HG03039 (cell line): ENCODE measurements around the gene WDR54.
A peak's percentile ranks its signal among the peaks of the same experiment; 100 is the strongest.
"Not testable (repeated sequence)": the region's sequence is repeated elsewhere in the genome, so short reads cannot be mapped to it uniquely, and the experiment has no call there.

ENCODE experiments used
- ATAC-seq: cut with Tn5 transposase; IDR thresholded peaks from one replicate; pipeline ENCODE4 v1.9.1; 2021; ENCODE audit warnings: mild to moderate bottlenecking, moderate library complexity; ENCODE audit not compliant: unreplicated experiment

The WDR54 gene

GRCh38 chr2:74427551-74427950 lies 6.0 kb downstream of the WDR54 start:
- no peak for ATAC-seq

GRCh38 chr2:74428675-74429074 lies 7.1 kb downstream of the WDR54 start:
- ATAC-seq = no peak

DNA sequence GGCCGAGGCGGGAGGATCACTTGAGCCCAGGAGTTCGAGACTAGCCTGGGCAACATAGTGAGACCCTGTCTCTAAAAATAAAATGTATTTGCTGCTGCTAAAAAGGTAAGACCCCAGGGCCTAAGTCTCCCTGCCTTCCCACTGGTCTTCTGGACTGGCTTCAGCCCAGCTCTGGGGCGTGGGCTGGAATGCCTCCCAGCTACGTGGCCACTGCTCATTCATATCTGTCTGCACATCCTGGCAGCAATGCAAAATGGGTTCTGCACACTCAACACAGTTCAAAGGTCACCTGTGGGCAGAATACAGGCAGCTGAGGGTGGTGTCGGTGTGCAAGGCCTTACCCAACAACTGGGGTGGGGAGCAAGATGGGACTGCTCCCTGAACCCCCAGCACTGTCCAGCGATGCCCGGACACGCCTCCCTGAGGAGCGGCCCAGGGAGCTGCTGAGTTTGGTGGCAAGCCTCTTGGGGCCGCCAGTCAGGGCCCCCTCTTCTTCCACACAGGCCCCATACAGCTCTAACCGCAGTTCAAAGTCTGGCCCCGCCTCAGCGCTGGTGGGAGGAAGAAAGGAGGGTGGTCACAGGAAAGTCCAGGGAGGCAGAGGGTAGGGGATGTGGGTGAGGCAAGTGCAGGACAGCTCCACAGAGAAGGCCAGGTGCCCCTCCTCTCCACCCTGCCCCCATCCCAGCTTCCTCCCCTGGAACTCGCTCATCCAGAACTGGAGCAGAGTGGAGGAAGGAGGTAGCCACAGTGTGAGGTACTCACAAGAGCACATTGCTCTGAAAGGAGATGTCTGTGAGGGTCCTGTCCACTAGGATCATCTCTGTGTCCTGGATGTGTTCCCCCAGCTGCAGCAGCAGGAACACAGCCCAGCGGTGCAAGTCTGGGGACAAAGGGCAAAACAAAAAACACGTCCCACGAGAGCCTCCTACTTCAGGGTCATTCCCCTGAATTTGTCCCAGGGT lies 8.2 kb downstream of the WDR54 start:
- no peak for ATAC-seq

DNA sequence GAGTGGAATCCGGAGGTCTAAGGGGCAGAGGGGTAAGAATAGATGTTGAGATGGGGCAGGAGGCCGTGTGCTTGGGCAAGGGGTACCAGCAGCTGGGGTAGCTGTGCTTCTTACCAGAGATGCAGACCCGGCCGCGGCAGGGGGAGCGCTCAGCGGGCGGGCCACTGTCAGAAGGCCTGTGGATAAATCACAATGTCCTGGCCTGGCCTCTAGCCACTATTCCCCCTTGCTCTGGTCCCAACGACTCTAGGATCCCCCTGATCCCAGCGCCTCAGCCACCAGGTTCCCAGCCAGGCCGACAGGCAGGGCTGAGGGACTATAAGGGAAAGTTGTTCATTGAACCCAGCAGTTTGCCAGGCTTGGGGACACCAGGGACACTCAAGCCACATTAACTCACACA lies 9.0 kb downstream of the WDR54 start:
- ATAC-seq = no peak

- ATAC-seq = no peak
Observed at GRCh38 chr2:74436111-74436805, 14.7 kb downstream of the WDR54 start.

GRCh38 chr2:74436848-74437695 lies 15.5 kb downstream of the WDR54 start:
- ATAC-seq = no peak

GRCh38 chr2:74438248-74438647 lies 16.7 kb downstream of the WDR54 start:
- ATAC-seq = no peak

- no peak for ATAC-seq
Observed at GRCh38 chr2:74439373-74439772, 17.8 kb downstream of the WDR54 start.

GRCh38 chr2:74439803-74440377 lies 18.4 kb downstream of the WDR54 start:
- no peak for ATAC-seq

DNA sequence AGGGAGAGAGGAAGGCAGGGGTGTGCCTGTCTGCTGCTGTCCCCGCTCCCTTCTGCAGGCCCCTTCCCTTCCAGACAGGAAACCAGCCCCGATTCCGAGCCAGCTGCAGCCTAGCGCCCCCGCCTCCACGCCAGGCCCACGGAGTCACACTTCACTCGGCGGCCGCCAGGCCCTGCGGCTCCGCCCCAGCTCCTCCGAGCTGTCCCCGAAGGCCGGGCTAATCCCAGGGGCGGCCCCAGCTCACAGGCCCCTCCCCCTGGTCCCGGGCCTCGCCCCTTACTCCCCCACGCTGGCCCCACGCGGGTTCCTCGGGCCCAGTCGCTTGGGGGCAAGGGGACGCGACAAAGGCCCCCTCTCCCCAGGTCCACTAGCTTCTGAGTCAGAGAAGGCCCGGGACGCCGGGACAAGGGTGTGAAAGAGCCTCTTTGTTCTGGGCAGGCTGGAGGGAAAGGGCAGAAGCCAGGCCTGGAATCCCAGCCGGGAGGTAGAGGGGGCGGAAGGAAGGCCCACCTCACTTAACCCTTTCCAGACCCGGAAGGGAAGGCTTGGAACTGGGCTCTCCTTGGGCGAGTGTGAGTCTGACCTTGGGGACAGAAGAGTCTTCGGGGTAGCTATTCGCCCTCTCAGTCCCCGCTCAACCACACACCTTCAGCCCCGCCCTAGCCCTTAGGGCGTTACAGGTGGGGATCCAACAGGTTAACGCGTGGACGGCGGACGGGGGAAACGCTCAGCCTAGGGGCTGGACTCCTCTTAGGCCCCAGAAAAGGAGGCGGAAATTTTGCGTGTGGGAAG lies 19.0 kb downstream of the WDR54 start:
- peak; percentile 74 for ATAC-seq

- ATAC-seq = no peak
Observed at GRCh38 chr2:74441170-74441689, 19.7 kb downstream of the WDR54 start.

GRCh38 chr2:74441690-74442482 lies 20.4 kb downstream of the WDR54 start, which contains the start of gene RTKN:
TSS of gene RTKN (minus strand) at chr2:74441937. CDS start at chr2:74441816, 121 bp downstream.
- no peak for ATAC-seq

GRCh38 chr2:74442483-74443297 lies 21.2 kb downstream of the WDR54 start:
- ATAC-seq = not testable (repeated sequence)

DNA sequence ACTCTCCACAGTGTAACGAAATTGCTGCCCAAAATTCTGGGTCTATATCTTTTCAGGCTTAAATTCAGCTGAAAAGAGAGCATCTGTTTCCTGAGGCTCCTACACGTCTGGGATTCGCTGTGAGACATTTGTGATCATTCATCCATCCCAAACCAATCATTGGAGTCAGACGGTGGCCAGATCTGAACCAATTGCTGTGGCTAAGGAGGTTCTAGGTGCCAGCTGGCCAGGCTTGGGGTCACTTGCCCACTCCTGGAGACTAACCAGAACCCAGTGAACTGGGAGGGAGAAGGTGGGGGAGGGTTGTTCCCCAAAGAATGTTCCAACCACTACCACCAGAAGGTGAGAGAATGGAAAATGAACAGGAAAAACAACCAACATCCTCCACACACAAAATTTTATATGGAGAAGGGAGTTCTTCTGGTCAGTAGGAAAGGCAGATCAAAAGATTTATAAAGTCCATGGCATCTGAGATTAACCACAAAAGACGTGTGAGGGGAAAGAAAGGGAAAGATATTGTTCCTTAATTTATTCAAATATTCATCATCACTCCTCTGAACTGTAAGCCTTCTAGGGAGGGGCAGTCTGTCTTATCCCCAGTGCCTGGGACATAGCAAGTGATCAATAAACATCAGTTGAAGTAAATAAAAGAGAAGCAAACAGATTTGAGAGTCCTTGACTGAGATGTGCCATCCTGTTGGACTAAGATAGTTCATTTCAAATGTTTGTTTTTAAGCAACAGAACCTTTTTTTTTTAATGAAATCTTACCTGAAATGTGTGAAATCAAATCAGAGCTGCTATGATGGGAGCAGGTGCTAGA lies 23.2 kb downstream of the WDR54 start:
- no peak for ATAC-seq

- no peak for ATAC-seq
Observed at GRCh38 chr2:74447230-74447999, 25.9 kb downstream of the WDR54 start.

- no peak for ATAC-seq
Observed at GRCh38 chr2:74448771-74449170, 27.2 kb downstream of the WDR54 start.
